Smooth muscle cell of the coronary artery (primary cell): Measurements from ENCODE around the gene OR13D1. TPM values are rescaled to one million over a fixed set of nuclear protein-coding genes. Genes with fewer than 3 reads are reported as not detected.

Source experiments
- total RNA-seq: library from RNA; depleted of rRNA; stranded (reverse); fragments of >200 nt; gene quantifications from 2 replicates; pipeline ENCODE4 v1.2.3, GENCODE V29; 2014; ENCODE audit warnings: low replicate concordance

The OR13D1 gene
- not detected in 2 replicates for total RNA-seq

DNA sequence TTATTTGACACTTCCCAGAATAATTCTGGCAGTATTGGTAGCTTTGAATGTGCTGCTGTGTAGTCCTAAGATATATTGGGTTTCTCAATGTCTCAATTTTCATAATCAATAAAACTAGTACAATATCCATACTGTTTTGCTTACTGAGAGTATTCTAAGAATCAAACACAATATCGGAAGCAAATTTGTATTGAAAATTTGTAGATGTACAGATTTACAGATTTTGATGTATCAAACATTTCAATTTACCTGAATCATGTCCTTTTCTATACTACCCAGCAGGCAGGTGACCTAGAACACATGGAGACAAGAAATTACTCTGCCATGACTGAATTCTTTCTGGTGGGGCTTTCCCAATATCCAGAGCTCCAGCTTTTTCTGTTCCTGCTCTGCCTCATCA is at the start of gene OR13D1:
Gene OR13D1, plus strand, starts transcription at position 301 of the 400 bp plus-strand sequence. Its CDS starts 0 bp downstream, at position 301.

Other genes with a start within 250 kb of the OR13D1 start
- not detected in 2 replicates for gene OR13F1, start 190.3 kb upstream of the OR13D1 start, total RNA-seq
- not detected in 2 replicates for gene OR13C4, start 167.3 kb upstream of the OR13D1 start, total RNA-seq
- gene OR13C3, start 157.7 kb upstream of the OR13D1 start, total RNA-seq, result not detected in 2 replicates
- gene OR13C8, start 125.3 kb upstream of the OR13D1 start, total RNA-seq, result not detected in 2 replicates
- gene OR13C5, start 95.1 kb upstream of the OR13D1 start, total RNA-seq, result not detected in 2 replicates
- gene OR13C2, start 88.9 kb upstream of the OR13D1 start, total RNA-seq, result not detected in 2 replicates
- gene OR13C9, start 76.3 kb upstream of the OR13D1 start, total RNA-seq, result not detected in 2 replicates
- 8.5 and 67.3 TPM in 2 replicates for gene NIPSNAP3A, start 53.2 kb downstream of the OR13D1 start, total RNA-seq
- 0.35 and 1.4 TPM in 2 replicates for gene NIPSNAP3B, start 69.6 kb downstream of the OR13D1 start, total RNA-seq
- gene ABCA1, start 233.6 kb downstream of the OR13D1 start, total RNA-seq, result 79.8 and 223 TPM in 2 replicates